Endothelial cell of umbilical vein (primary cell): Measurements from ENCODE around the gene SPRY1. TPM values are rescaled to one million over a fixed set of nuclear protein-coding genes. Genes with fewer than 3 reads are reported as not detected.

ENCODE experiments used
- BruUV-seq: library from RNA; stranded (reverse); fragments of 400-500 nt; replicated peaks from 2 replicates; lab custom pipeline; 2021; lab: Mats Ljungman, UMichigan
- CTCF ChIA-PET: fragments of 300-600, 350-600 bp; sonication (Branson Sonifier 250); formaldehyde crosslinking; loops from one replicate; lab custom pipeline; 2021; ENCODE audit warnings: antibody characterized with exemption, inconsistent platforms; lab: Charles Lee
- POLR2A ChIA-PET: fragments of 300-600, 350-600 bp; sonication (Branson Sonifier 250); formaldehyde crosslinking; loops from one replicate; lab custom pipeline; 2021; ENCODE audit warnings: antibody characterized with exemption, inconsistent platforms; lab: Charles Lee
- DNase-seq: peaks from one replicate; pipeline ENCODE4 v3.0.0-alpha.2; 2011; ENCODE audit warnings: low read depth, low spot score
- FAIRE-seq: peaks from 2 replicates; lab custom pipeline; 2011; peaks lifted over from hg19 to GRCh38; lab: Jason Lieb, UNC
- H2AFZ ChIP-seq: 2 replicates; pipeline ENCODE4 v1.6.0; 2012; ENCODE audit warnings: low read depth, low read length, control low read depth, inconsistent platforms
- H3K27ac ChIP-seq: 2 replicates; pipeline ENCODE4 v1.5.1; 2011; ENCODE audit warnings: low read depth, mild to moderate bottlenecking, control low read depth, low read length, moderate library complexity; ENCODE audit not compliant: insufficient read depth
- H3K27me3 ChIP-seq, 2 experiments: 2 replicates each; pipeline versions ENCODE4 v1.6.0 to v1.6.1; 2011; ENCODE audit warnings: low read length in 2 of 2, mixed read lengths in 1 of 2; ENCODE audit not compliant: control insufficient read depth in 2 of 2, insufficient read depth in 2 of 2
- H3K36me3 ChIP-seq, 2 experiments: 2 replicates in 1 of 2; 3 replicates in 1 of 2; pipeline ENCODE4 v1.5.1; 2011; ENCODE audit warnings: low read length in 2 of 2, mild to moderate bottlenecking in 1 of 2, moderate library complexity in 1 of 2; ENCODE audit not compliant: control insufficient read depth in 2 of 2, insufficient read depth in 2 of 2; ENCODE audit errors: extremely low read depth in 1 of 2
- H3K4me1 ChIP-seq: 3 replicates; pipeline ENCODE4 v1.5.1; 2011; ENCODE audit warnings: mild to moderate bottlenecking, low read length; ENCODE audit not compliant: control insufficient read depth, insufficient read depth; ENCODE audit errors: extremely low read depth
- H3K4me2 ChIP-seq: 2 replicates; pipeline ENCODE4 v1.6.1; 2011; ENCODE audit warnings: low read length, control low read depth, mixed read lengths; ENCODE audit not compliant: insufficient read depth
- H3K4me3 ChIP-seq, 3 experiments: fragments of 200-600 bp in 1 of 3; sonication (generic), shearing (Covaris generic) in 1 of 3; replicated peaks in 1 of 3; 2 replicates each; pipeline ENCODE4 v1.5.1; 2011 to 2016; ENCODE audit warnings: control low read depth in 3 of 3, low read length in 3 of 3, mild to moderate bottlenecking in 2 of 3, inconsistent platforms in 1 of 3, low read depth in 1 of 3, moderate library complexity in 1 of 3; ENCODE audit not compliant: insufficient read depth in 1 of 3
- H3K79me2 ChIP-seq: 2 replicates; pipeline ENCODE4 v1.6.0; 2012; ENCODE audit warnings: low read length, inconsistent platforms; ENCODE audit not compliant: control insufficient read depth, insufficient read depth
- H3K9ac ChIP-seq: replicated peaks from 2 replicates; pipeline ENCODE3; 2011; ENCODE audit warnings: low read length, control low read depth; ENCODE audit not compliant: insufficient read depth; ENCODE audit errors: extremely low read depth
- H3K9me1 ChIP-seq: replicated peaks from 3 replicates; pipeline ENCODE4 v1.6.0; 2011; ENCODE audit warnings: mild to moderate bottlenecking, low read length; ENCODE audit not compliant: control insufficient read depth, insufficient read depth; ENCODE audit errors: extremely low read depth
- H3K9me3 ChIP-seq: replicated peaks from 2 replicates; pipeline ENCODE4 v1.5.1; 2012; ENCODE audit warnings: low read length, inconsistent platforms; ENCODE audit not compliant: control insufficient read depth, insufficient read depth
- H4K20me1 ChIP-seq: replicated peaks from 2 replicates; pipeline ENCODE3; 2011; ENCODE audit warnings: mild to moderate bottlenecking, low read length; ENCODE audit not compliant: control insufficient read depth, insufficient read depth; ENCODE audit errors: extremely low read depth
- EZH2 ChIP-seq: IDR thresholded peaks from 2 replicates; pipeline ENCODE4 v1.6.1; 2012; ENCODE audit warnings: borderline replicate concordance, low read depth, mild to moderate bottlenecking, moderate library complexity, low read length, inconsistent platforms; ENCODE audit not compliant: severe bottlenecking
- FOS ChIP-seq: IDR thresholded peaks from 2 replicates; pipeline ENCODE4 v1.6.1; 2011; ENCODE audit warnings: mild to moderate bottlenecking, low read length, moderate library complexity, borderline replicate concordance; ENCODE audit not compliant: insufficient read depth
- GATA2 ChIP-seq: IDR thresholded peaks from 2 replicates; pipeline ENCODE4 v1.7.0; 2011; ENCODE audit warnings: low read depth, mild to moderate bottlenecking, moderate library complexity, mixed read lengths, low read length; ENCODE audit not compliant: insufficient read length, insufficient read depth
- JUN ChIP-seq: IDR thresholded peaks from 2 replicates; pipeline ENCODE4 v1.6.1; 2011; ENCODE audit warnings: borderline replicate concordance, low read depth; ENCODE audit not compliant: insufficient read length, insufficient read depth
- MYC ChIP-seq: IDR thresholded peaks from one replicate; pipeline ENCODE4 v1.6.1; 2011; ENCODE audit warnings: mild to moderate bottlenecking, low read depth, low read length
- POLR2A ChIP-seq: IDR thresholded peaks from 2 replicates; pipeline ENCODE4 v1.6.1; 2012; ENCODE audit warnings: low read depth, mild to moderate bottlenecking, control low read depth, low read length
- POLR2AphosphoS5 ChIP-seq: IDR thresholded peaks from 2 replicates; pipeline ENCODE4 v1.6.1; 2012; ENCODE audit warnings: low read depth, mild to moderate bottlenecking, control low read depth, low read length, moderate library complexity; ENCODE audit not compliant: insufficient read depth
- dilution Hi-C: fragments of 300-500 bp; cut with MboI; formaldehyde crosslinking; loops from one replicate; pipeline ENCODE4 v1.15.0; 2019; ENCODE audit warnings: low sequenced_read_pairs; ENCODE audit not compliant: extremely low pct_ligation_motif_present
- intact Hi-C: fragments of 100-400 bp; cut with micrococcal nuclease; formaldehyde crosslinking; loops from one replicate; pipeline ENCODE4 v1.10.0; 2022
- polyA plus RNA-seq, 4 experiments: library from polyadenylated mRNA; depleted of rRNA in 3 of 4; stranded (reverse) in 3 of 4; unstranded in 1 of 4; fragments of >200 nt; gene quantifications; 2 replicates each; pipeline versions ENCODE4 v1.2.1 to v1.2.3, GENCODE V29; 2011 to 2012; ENCODE audit warnings: missing spikeins in 1 of 4
- total RNA-seq: library from RNA; stranded (reverse); gene quantifications from 2 replicates; pipeline ENCODE4 v1.2.3, GENCODE V29; 2021
- TF ChIP-seq, protein P1 (sequence below): IDR thresholded peaks from 2 replicates; pipeline ENCODE4 v1.6.1; 2011; ENCODE audit not compliant: insufficient read depth, insufficient read length
- TF ChIP-seq, protein P2 (sequence below), 2 donors: IDR thresholded peaks; 1 replicate in 1 of 2; 2 replicates in 1 of 2; pipeline ENCODE4 v1.5.1; 2011; ENCODE audit warnings: low read length in 2 of 2, mild to moderate bottlenecking in 2 of 2, moderate library complexity in 2 of 2, control low read depth in 1 of 2, inconsistent platforms in 1 of 2, low read depth in 1 of 2; ENCODE audit not compliant: insufficient read depth in 1 of 2; ENCODE audit errors: extremely low read depth in 1 of 2

SPRY1 gene
- total and polyA plus RNA-seq, 2 donors (not counting 3 experiments of a cell fraction or from before 2014, with no cell fraction given), result 14.1 to 43.7 TPM

DNA sequence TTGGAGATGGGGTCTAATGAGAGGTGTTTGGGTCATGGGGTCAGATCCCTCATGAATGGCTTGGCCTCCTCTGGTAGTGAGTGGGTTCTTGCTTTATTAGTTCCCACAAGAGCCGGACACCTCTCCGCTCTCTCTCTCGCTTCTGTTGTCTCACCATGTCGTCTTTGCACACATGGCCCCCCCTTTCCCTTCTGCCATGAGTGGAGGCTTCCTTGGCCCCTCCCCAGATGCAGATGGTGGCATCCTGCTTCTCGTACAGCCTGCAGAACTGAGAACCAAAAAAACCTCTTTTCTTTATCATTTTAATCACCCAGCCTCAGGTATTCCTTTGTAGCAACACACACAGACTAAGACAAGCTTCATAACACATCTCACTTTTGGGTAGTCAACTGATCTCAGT is 49.6 kb upstream of the SPRY1 start:
- Histone ChIP-seq H3K27me3 (no peaks in the 10 kb centered on the region), H3K4me3 (no peak overlapping the region), H3K79me2 (no peaks in the 10 kb centered on the region), H4K20me1 (no peaks in the 10 kb centered on the region), H3K9me3 (no peaks in the 10 kb centered on the region), H3K36me3 (no peaks in the 10 kb centered on the region), H3K4me2 (no peak overlapping the region), H3K9me1 (no peaks in the 10 kb centered on the region), H3K9ac (no peak overlapping the region), H3K27ac (no peak overlapping the region), H2AFZ (no peak overlapping the region), H3K4me1 (peaks cover 29% of the 10 kb centered on the region)
- no peak for DNase-seq
- CTCF ChIA-PET, result interaction anchor here (1.2 kb wide), 1 partner anchor 12 kb away, joined by 4 read pairs; no protein-coding TSS in a partner anchor
- BruUV-seq, result no TSS peak
- POLR2A ChIA-PET, result no interaction called here
- dilution Hi-C loops (no loop called here), intact Hi-C loops (no loop called here)
- no peak for TF ChIP-seq EZH2
- TF ChIP-seq POLR2AphosphoS5, result no peak
- TF ChIP-seq, protein P1, sequence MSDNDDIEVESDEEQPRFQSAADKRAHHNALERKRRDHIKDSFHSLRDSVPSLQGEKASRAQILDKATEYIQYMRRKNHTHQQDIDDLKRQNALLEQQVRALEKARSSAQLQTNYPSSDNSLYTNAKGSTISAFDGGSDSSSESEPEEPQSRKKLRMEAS, result no peak
- TF ChIP-seq POLR2A, result no peak
- TF ChIP-seq MYC, result no peak
- TF ChIP-seq, protein P2, sequence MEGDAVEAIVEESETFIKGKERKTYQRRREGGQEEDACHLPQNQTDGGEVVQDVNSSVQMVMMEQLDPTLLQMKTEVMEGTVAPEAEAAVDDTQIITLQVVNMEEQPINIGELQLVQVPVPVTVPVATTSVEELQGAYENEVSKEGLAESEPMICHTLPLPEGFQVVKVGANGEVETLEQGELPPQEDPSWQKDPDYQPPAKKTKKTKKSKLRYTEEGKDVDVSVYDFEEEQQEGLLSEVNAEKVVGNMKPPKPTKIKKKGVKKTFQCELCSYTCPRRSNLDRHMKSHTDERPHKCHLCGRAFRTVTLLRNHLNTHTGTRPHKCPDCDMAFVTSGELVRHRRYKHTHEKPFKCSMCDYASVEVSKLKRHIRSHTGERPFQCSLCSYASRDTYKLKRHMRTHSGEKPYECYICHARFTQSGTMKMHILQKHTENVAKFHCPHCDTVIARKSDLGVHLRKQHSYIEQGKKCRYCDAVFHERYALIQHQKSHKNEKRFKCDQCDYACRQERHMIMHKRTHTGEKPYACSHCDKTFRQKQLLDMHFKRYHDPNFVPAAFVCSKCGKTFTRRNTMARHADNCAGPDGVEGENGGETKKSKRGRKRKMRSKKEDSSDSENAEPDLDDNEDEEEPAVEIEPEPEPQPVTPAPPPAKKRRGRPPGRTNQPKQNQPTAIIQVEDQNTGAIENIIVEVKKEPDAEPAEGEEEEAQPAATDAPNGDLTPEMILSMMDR (IDR thresholded peaks at IDR 0.05; ENCODE audit: extremely low read depth in 1 of 2, insufficient read depth in 1 of 2, low read depth in 1 of 2, low read length in 2 of 2), result no peak
- TF ChIP-seq GATA2, result no peak
- no peak for TF ChIP-seq FOS
- no peak for TF ChIP-seq JUN
- no peak for FAIRE-seq
